HepG2 (cell line): ENCODE data around the gene MIEF1. TPM values are rescaled to one million over a fixed set of nuclear protein-coding genes. Genes with fewer than 3 reads are reported as not detected.
A peak's percentile ranks its signal among the peaks of the same experiment; 100 is the strongest.

ENCODE experiments used
- HNF4A ChIP-seq: sonication (generic); formaldehyde crosslinking; IDR thresholded peaks from 2 replicates; pipeline ENCODE4 v1.4.0; 2020; ENCODE audit warnings: missing genetic modification reagents
- MXD1 ChIP-seq: sonication (generic); formaldehyde crosslinking; IDR thresholded peaks from 2 replicates; pipeline ENCODE4 v1.4.0; 2020; ENCODE audit warnings: mild to moderate bottlenecking, missing genetic modification reagents
- NFE2 ChIP-seq: sonication (generic); formaldehyde crosslinking; IDR thresholded peaks from 2 replicates; pipeline ENCODE4 v1.4.0; 2020; ENCODE audit warnings: missing genetic modification reagents
- NFKBIZ ChIP-seq: IDR thresholded peaks from 2 replicates; pipeline ENCODE4 v1.6.1; 2018; ENCODE audit warnings: missing genetic modification reagents, missing compliant biosample characterization
- PAX8 ChIP-seq: sonication (generic); formaldehyde crosslinking; IDR thresholded peaks from 2 replicates; pipeline ENCODE4 v1.8.0; 2022; ENCODE audit warnings: mild to moderate bottlenecking, missing genetic modification reagents, borderline replicate concordance
- PLRG1 ChIP-seq: fragments of 450-650 bp; conservative IDR thresholded peaks from 2 replicates; pipeline ENCODE4 v1.6.1; 2016
- PREB ChIP-seq: sonication (generic); formaldehyde crosslinking; IDR thresholded peaks from 2 replicates; pipeline ENCODE4 v1.4.0; 2020; ENCODE audit warnings: missing genetic modification reagents
- RERE ChIP-seq: IDR thresholded peaks from 2 replicates; pipeline ENCODE4 v1.6.1; 2016; ENCODE audit warnings: low read depth, missing genetic modification reagents, missing compliant biosample characterization
- SNAI1 ChIP-seq: sonication (generic); formaldehyde crosslinking; IDR thresholded peaks from 2 replicates; pipeline ENCODE4 v1.5.0; 2020; ENCODE audit warnings: mild to moderate bottlenecking, missing genetic modification reagents, borderline replicate concordance
- TERF1 ChIP-seq: sonication (generic); formaldehyde crosslinking; IDR thresholded peaks from 2 replicates; pipeline ENCODE4 v1.8.0; 2022; ENCODE audit warnings: mild to moderate bottlenecking, missing genetic modification reagents, moderate library complexity
- ZNF253 ChIP-seq: sonication (generic); formaldehyde crosslinking; IDR thresholded peaks from 2 replicates; pipeline ENCODE4 v1.8.0; 2022; ENCODE audit warnings: mild to moderate bottlenecking, missing genetic modification reagents, borderline replicate concordance
- ZNF770 ChIP-seq: sonication (generic); formaldehyde crosslinking; IDR thresholded peaks from 2 replicates; pipeline ENCODE4 v1.5.0; 2020; ENCODE audit warnings: mild to moderate bottlenecking, missing genetic modification reagents
- ZSCAN20 ChIP-seq: sonication (generic); formaldehyde crosslinking; IDR thresholded peaks from 2 replicates; pipeline ENCODE4 v1.4.0; 2020; ENCODE audit warnings: missing genetic modification reagents, mild to moderate bottlenecking, borderline replicate concordance
- polyA plus RNA-seq, 8 experiments: library from polyadenylated mRNA; depleted of rRNA in 3 of 8; stranded (reverse) in 7 of 8; unstranded in 1 of 8; fragments of >200 nt; fragmentation: Illumina TruSeq in 4 of 8; extraction: Trizol in 4 of 8; gene quantifications; 2 replicates each; pipeline versions ENCODE4 v1.2.1 to v1.2.3, GENCODE V29; 2011 to 2016; ENCODE audit warnings: low read depth in 4 of 8, missing spikeins in 1 of 8, mixed read lengths in 1 of 8; ENCODE audit not compliant: insufficient read depth in 1 of 8
- total RNA-seq, 5 experiments: library from RNA; depleted of rRNA; stranded (reverse); fragments of >200 nt; fragmentation: Illumina TruSeq; extraction: Trizol; gene quantifications; 2 replicates each; pipeline ENCODE4 v1.2.3, GENCODE V29; 2016; ENCODE audit warnings: low read depth in 1 of 5
- TF ChIP-seq, protein P1 (sequence below): sonication (generic); formaldehyde crosslinking; IDR thresholded peaks from 2 replicates; pipeline ENCODE4 v1.5.1; 2020; ENCODE audit warnings: missing genetic modification reagents, mild to moderate bottlenecking, borderline replicate concordance
- TF ChIP-seq, protein P2 (sequence below): IDR thresholded peaks from 2 replicates; pipeline ENCODE4 v1.6.1; 2016; ENCODE audit warnings: missing compliant biosample characterization, missing genetic modification reagents, borderline replicate concordance

Gene MIEF1
- total and polyA plus RNA-seq, 2 of the 13 experiments (the other 11 are each of a cell fraction or from before 2014, with no cell fraction given): 21.7 to 34.8 TPM

- TF ChIP-seq, protein P1, sequence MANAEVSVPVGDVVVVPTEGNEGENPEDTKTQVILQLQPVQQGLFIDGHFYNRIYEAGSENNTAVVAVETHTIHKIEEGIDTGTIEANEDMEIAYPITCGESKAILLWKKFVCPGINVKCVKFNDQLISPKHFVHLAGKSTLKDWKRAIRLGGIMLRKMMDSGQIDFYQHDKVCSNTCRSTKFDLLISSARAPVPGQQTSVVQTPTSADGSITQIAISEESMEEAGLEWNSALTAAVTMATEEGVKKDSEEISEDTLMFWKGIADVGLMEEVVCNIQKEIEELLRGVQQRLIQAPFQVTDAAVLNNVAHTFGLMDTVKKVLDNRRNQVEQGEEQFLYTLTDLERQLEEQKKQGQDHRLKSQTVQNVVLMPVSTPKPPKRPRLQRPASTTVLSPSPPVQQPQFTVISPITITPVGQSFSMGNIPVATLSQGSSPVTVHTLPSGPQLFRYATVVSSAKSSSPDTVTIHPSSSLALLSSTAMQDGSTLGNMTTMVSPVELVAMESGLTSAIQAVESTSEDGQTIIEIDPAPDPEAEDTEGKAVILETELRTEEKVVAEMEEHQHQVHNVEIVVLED: peak; percentile 73
- no peak for TF ChIP-seq ZNF253 (CRISPR knock-in tag)
- TF ChIP-seq HNF4A (CRISPR knock-in tag): peak; percentile 52; the same call in 1 of the 2 replicates
- TF ChIP-seq RERE (CRISPR knock-in tag): no peak
- no peak for TF ChIP-seq NFKBIZ (CRISPR knock-in tag)
- TF ChIP-seq ZSCAN20 (CRISPR knock-in tag): 0 out of 2 replicates have a peak, but pooled peaks have one; percentile 60
- TF ChIP-seq, protein P2, sequence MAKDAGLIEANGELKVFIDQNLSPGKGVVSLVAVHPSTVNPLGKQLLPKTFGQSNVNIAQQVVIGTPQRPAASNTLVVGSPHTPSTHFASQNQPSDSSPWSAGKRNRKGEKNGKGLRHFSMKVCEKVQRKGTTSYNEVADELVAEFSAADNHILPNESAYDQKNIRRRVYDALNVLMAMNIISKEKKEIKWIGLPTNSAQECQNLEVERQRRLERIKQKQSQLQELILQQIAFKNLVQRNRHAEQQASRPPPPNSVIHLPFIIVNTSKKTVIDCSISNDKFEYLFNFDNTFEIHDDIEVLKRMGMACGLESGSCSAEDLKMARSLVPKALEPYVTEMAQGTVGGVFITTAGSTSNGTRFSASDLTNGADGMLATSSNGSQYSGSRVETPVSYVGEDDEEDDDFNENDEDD: peak; percentile 87
- no peak for TF ChIP-seq NFE2 (CRISPR knock-in tag)
- TF ChIP-seq TERF1 (CRISPR knock-in tag): no peak
- no peak for TF ChIP-seq PREB
- TF ChIP-seq ZNF770 (CRISPR knock-in tag): no peak
- TF ChIP-seq PLRG1: no peak
- no peak for TF ChIP-seq SNAI1 (CRISPR knock-in tag)
- peak; percentile 60 for TF ChIP-seq MXD1 (CRISPR knock-in tag)
- TF ChIP-seq PAX8: no peak
Measured at GRCh38 chr22:39502109-39502788, at the start of gene MIEF1 (continued).
